HG03064 (cell line): ENCODE measurements around the gene ANO1.
"Not testable (repeated sequence)": the region's sequence is repeated elsewhere in the genome, so short reads cannot be mapped to it uniquely, and the experiment has no call there.

ENCODE experiments used
- ATAC-seq: cut with Tn5 transposase; IDR thresholded peaks from one replicate; pipeline ENCODE4 v1.9.1; 2021; ENCODE audit warnings: low read depth; ENCODE audit not compliant: unreplicated experiment

Gene ANO1

DNA sequence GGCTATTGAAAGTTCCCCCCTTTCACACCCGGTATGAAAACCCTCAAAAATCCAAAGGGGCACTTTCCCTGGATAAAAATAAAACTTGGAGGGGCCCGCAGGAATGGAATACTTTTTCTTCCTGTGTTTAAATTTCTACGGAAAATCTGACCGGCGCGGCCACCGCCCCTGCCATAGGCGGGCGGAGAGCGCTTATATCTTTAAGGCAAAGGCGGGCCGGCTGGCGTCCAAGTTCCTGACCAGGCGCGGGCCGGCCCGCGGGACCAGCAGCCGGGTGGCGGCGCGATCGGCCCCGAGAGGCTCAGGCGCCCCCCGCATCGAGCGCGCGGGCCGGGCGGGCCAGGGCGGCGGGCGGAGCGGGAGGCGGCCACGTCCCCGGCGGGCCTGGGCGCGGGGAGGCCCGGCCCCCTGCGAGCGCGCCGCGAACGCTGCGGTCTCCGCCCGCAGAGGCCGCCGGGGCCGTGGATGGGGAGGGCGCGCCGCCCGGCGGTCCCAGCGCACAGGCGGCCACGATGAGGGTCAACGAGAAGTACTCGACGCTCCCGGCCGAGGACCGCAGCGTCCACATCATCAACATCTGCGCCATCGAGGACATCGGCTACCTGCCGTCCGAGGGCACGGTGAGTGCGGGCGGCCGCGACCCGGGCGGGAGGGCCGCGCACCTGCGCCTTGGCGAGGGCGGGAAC is at the start of gene ANO1:
Gene ANO1 (plus strand): TSS at position 223 of the 686 bp plus-strand sequence. CDS start 290 bp downstream, at position 513.
- ATAC-seq = no peak

DNA sequence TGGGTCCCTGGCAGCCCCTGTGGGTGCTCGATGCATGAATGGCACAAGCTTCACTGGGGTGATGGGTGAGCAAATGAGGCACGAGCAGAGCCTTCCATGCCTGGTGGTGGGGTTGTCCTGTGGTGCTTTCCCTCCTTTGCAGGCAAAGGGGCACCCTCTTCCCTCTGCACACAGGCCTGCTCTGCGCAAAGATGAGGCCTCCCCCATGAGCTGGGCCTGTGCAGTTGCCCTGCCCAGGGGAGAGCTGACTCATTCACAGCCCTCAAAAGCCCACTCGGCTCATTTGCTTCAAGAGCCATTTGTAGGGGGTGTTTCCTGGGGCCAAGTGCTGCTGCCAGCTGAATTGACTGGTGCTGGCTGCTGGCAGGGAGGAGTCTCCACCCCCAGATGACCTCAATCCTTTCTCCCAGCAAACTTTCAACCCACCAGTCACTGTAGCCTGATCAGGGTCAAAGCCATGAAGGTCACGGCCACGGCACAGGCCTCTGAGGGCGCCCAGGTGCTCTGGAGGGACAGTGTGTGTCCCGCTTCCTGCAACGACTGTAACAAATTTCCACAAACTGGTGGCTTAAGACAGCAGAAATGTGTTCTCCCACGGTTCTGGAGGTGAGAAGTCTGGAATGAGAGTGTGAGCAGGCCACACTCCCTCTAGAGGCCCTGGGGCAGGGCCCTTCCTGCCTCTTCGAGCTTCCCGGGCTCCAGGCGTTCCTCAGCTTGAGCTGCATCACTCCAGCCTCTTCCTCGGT is 48.8 kb upstream of the ANO1 start:
- ATAC-seq = no peak

DNA sequence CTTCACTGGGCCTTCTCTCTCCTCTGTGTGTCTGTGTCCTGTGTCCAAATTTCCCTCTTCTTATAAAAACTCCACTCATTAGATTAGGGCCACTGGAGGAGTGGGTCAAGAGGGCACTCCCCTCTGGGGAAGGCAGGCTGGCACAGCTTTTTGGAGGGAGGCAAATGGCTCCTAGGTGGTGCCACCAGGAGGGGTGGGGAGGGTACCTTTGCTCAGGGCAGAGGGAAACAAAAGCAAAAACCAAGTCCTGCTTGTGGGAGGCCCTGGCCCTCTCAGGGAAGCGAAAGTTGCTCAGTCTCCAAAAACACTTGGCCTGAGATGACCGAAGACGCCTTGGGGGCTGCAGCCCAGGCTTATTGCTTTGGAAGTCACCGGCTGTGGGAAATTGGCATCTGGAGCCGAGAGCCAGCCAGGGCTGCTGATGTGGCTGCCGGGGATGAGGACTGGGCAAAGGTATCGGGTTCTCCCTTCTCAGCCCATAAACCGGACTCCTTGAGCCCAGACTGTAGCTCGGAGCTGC is 48.2 kb upstream of the ANO1 start:
- no peak for ATAC-seq

DNA sequence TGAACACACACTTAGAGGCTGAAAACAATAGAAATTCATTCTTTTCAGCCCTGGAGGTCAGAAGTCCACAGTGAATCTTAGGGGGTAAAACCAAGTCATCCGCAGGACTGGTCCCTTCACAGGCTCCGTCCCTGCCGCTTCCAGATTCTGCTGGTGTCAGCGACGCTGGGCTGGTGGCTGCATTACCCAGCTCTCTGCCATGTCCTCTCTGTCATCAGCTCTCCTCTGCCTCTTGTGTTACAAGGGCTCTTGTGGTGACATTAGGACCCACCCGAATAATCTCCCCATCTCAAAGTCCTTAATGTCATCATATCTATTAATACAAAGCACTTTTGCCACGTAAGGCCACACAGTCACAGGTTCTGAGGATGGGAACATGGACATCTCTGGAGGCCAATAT is 47.7 kb upstream of the ANO1 start:
- no peak for ATAC-seq

DNA sequence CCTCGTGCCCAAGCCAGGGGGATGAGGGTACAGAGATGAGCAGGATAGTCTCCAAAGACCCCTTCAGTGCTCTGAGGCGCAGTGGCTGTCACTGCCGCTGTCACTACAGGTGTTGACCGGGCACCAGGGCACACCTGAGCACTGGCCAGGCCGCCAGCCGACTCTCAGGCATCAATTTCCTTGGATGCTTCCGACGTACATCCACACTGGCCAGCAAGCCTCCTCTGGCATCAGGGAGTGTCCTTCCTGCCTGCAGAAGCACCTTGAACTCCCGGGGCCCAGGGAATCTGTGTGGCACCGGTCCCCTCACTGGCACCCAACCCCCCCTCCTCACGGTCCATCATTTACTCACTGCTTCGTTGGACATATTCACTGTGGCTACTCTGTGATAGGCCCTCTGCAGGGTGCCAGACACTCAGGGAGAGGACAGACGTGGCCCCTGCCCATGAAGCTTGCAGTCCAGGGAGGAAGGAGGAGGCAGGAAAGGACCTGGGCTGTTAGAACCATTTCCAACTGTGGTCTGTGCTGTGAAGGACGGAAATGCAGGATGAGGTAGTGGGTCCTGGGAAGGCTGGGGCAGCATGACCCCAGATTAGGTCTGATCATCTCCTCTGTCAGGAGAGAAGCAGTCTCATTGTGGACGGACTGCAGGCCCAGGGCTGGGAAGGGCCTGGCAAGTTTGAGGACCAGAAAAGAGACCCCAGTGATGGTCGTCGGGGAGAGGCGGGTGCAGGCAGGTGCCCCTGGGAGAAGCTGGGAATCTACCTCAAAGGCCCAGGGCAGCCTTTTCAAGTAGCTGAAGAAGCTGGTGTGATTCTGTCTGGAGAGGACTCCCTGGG is 46.3 kb upstream of the ANO1 start:
- ATAC-seq = no peak

DNA sequence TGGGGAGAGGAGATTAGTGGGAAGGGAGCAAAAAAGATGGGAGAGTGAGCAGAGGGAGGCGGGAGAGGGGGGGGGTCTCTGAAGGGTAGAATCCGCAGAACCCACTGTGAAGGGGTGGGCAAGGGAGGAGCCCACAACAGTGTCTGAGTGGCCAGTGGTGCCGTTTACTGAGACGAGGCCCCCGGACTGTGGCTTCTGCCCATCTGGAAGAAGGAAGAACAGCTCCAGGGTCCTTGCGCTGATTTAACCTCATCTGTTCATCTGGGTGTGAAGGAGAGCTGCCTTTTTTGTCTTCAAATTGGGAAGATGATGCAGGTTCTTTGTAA is 45.7 kb upstream of the ANO1 start:
- no peak for ATAC-seq

DNA sequence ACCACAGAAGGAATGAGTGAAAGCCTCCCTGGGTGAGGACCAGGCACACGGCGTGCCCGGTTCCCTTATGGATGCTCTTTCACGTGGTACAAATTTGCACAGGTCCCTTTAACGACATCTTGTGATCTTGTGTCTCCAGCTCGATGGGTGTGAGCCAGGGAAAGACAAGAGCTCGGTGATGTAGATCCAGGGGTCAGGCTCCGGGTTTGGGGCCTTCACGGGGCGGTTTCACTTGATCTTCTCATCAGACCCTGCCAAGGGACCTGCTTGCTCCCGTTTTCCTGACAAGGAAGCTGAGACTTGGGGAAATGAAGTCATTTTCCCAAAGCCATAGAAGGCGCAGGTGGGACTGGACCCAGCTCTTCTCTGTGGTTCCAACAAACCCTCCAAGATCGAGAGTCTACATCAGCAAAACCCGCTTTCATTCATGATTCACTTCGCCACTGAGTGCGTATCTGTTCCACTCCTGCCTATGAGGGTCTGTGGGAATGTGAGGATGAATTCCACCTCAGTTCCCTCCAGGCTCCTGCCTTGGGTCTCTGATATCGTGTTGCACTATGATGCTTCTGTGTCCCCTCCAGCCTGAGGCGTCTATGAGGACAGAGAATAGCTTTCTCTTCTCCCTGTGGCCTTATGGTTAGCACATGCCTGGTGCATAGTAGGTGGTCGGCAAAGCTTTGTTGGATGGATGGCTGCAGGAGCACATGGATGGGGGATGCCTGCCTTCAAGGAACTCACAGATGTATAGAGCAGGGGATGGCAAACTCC is 45.0 kb upstream of the ANO1 start:
- ATAC-seq = no peak

DNA sequence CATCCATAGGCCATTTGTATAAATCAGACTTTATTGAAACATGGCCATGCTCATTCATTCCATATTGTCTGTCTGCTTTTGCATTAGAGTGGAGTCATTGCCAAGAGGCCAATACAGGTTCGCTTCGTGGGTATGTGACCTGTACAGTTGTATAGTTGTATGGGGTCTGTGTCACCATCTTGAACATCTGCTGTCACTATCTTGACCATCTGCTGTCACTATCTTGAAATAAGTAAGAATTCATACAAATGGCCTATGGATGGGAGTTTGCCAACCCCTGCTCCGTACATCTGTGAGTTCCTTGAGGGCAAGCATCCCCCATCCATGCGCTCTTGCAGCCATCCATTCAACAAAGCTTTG is 44.4 kb upstream of the ANO1 start:
- ATAC-seq = no peak

DNA sequence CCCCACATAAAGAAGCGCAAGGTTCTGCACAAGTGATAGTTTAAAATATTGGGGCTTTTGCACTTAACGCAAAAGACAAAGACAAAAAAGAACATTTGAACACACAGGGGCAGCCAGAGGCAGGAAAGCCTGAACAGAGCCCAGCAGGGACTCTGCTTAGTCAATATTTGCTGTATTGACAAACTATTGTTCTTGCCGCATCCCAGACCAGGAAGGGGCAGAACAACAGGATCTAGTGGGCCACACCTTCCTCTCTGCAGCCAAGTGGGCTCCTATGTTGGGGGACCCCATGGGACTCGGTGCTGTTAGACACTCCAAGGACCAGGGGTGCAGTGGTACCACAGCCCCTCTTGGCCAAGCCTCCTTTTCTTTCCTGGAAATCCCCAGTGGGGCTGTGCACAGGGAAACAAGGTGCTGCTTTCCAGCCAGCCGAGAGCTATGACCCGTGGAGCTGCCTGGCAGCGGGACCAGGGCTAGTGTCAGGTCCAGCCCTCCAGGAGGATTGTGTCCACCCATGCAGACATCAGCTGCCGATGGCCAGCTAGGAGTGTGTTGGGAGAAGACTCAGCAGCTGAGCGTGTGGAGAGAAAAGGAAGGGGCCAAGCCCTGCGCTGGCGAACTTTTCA is 43.3 kb upstream of the ANO1 start:
- no peak for ATAC-seq

DNA sequence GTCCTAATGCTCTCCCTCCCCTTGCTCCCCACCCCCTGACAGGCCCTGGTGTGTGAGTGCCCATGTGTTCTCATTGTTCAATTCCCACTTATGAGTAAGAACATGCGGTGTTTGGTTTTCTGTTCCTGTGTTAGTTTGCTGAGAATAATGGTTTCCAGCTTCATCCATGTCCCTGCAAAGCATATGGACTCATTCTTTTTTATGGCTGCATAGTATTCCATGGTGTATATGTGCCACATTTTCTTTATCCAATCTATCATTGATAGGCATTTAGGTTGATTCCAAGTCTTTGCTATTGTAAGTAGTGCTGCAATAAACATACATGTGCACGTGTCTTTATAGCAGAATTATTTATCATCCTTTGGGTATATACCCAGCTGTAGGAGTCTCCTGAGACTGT is 42.5 kb upstream of the ANO1 start:
- not testable (repeated sequence) for ATAC-seq

DNA sequence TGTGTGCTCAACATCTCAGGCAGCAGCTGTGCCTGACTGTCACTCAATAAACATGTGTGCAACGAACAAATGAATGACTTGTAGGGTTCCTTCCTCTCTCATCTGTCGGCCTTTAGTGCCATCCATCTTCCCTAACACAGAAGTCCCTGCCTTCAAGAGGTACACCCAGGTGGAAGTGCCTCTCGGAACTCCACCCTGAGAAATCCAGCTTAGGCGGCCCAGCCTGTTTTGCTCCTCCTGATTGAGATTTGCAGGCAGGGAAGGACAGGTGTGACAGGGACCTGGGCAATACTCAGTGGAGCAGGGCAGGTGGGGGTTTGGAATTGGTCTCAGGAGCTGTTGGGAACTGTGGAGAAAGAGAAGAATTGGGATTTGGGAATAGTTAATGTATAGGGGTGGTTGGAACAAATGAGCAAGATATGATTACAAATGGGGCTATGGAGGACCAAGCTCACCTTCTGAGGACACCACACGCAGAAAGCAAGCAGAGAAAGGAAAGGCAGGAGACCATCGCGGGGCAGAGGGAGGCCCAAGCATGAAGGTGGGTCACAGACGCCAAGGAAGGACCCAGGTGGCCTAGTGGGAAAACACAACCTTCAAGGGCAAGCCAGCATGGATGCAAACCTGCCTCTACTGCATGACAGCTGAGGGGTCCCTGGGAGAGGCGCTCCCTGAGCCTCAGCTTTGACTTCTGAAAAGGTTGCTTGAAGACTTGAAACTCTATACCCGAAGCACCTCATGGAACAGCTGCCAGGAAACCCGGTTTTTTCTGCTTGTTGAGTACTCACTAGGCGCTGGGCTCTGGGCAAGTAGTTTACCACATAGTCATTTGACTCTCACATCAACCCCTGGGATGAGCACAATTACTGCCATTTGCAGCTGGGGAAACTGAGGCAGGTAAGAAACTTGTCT is 40.9 kb upstream of the ANO1 start:
- no peak for ATAC-seq

DNA sequence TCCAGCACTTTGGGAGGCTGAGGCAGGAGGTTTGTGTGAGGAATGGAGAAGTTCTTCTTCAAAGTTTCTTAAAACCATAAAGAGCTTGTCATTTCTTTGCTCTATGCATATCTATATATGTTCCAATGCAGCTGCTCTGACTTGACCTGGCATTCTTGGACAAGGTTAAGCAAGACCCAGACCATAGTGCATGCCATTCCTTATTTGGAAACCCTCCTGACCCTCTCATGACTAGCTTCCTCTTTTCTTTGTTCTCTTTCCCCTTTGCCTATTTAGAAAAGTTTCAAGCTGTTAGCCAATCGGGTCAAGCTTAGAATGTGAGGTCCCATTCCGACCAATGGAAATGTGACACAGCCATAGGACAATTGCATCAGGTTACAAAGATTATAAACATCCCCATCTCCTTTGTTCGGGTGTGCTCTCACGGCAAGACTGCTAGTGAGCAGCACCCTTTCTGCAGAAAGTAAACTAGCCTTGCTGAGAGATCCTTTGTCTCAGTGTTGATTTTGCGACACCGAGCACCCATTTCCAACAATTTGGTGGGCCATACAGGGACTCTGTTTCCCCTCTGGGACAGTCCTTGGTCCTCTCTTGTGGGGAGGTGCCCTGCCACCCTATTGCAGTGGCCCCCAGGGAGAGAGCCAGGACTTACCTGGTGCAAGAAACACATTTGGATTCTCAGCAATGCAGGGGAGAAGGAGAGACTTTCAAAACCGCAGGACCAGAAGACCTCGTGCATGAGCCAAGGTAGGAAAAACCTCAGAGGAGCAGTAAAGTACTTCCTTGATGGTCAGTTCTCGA is 39.9 kb upstream of the ANO1 start:
- no peak for ATAC-seq

DNA sequence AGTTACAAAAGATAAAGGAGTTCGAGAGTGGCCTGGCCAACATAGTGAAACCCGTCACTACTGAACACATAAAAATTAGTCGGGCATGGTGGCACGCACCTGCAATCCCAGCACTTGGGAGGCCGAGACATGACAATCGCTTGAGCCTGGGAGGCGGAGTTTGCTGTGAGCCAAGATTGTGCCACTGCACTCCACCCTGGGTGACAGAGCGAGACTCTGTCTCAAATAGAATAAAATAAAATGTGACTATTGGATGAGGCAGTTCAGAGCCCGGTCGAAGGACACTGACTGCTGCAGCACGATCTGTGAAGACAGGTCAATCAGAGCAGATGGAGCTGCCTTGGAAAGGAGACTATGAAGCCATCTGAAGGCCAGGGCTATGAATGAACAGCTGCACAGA is 37.7 kb upstream of the ANO1 start:
- no peak for ATAC-seq

DNA sequence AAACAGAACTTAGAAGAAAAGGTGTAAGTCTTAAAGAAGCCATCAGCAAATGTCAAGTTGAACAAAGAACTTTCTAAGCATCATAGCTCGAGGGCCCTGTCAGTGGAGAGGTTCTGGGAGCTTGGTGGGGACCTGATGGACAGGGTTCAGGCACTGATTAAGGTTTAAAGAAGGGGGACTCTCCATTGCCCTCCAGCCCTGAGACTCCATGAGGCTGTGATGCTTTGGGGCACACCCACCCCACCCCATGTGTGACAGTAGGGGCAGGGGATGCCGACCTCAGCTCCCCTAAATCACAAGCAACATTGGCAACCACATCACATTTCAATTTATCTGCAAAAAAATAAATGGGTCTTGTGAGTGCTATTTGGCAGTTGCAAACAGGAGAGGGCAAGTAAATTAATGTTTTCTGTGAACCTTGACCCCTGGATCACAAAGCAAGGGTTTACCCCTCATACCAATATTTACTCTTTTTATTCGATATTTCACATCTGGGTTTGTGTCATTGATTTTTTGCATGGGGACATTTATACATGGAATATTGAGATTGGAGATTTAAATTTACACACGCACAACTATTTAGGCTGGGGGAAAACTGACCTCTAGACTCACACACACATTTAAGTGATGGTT is 37.1 kb upstream of the ANO1 start:
- ATAC-seq = no peak

DNA sequence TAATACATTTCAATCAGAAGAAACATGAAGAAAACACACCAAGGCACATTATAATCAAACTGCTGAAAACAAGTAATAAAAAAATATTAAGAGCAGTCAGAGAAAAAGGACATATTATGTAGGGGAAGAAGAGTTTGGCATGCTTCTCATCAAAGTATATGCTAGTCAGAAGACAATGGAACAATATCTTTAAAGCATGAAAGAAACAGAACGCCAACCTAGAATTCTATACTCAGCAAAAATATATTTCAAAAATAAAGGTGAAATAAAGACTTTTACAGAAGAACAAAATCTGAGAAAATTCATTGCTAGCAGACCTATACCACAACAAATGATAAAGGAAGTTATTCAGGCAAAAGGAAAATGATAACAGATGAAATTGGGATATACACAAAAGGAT is 34.6 kb upstream of the ANO1 start:
- no peak for ATAC-seq

DNA sequence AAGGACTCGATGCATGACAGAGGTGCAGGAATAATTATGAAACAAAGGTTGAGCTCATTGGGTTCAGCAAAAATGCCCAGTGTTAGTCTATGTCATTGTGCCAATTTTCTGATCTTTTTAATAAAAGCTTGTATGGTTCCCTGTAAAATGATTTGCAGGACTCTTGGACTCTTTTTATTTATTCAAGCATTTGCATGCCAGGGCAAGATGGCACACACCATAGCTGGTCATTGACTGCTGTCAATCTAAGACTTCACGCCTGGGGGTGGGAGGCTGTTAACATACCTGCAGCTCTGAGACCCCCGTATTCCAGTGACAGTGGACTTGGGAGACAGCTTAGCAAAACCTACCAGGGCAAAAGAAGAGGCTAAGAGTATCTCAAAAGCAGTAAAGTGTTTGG is 32.0 kb upstream of the ANO1 start:
- no peak for ATAC-seq

DNA sequence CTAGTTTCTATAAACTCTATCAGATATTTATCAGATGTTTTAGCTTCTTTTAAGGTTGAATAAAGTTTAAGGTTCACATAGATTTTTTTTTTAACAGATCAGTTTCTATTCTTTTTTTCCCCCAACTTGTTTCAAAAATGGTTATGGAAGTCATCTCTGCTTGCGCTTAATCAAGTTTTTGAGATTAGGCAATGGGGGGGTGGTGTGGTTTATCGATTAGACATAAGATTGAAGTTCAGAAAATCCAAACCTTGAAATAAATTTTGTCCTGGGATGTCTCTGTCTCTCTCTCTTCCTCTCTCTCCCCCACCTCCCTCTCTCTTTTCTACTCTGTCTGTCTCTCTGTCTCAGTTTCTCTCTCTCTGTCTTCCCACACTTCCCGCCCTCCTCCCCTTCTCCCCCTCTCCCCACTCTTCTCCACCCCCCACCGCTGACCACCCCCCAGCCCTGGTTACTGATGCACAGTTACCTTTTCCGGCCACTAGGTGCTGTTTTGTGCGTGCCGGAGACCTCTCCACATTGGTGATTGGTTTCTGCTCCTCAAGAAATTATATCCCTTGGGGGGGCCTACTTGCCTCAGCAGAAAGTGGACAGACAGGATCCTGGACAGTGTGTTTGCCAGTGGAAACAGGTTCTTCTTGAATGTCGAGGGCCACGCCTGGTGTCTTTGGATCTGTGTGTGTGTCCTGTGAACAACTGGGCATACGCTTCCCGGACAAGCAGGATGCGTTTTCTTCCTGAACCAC is 29.7 kb upstream of the ANO1 start:
- no peak for ATAC-seq
